GM12864 (cell line): ENCODE data around the gene NPSR1.
"Not testable (repeated sequence)": the region's sequence is repeated elsewhere in the genome, so short reads cannot be mapped to it uniquely, and the experiment has no call there.

Source experiments
- DNase-seq: peaks from one replicate; pipeline ENCODE4 v3.0.0-alpha.2; 2011; ENCODE audit warnings: low read depth
- H3K4me3 ChIP-seq: 2 replicates; pipeline ENCODE4 v1.5.1; 2011; ENCODE audit warnings: mild to moderate bottlenecking, low read depth, low read length, control low read depth
- TF ChIP-seq, protein P1 (sequence below): IDR thresholded peaks from 2 replicates; pipeline ENCODE4 v1.5.1; 2011; ENCODE audit warnings: low read depth, mild to moderate bottlenecking, moderate library complexity, low read length, control low read depth, inconsistent platforms; ENCODE audit errors: missing control alignments

The NPSR1 gene, protein sequence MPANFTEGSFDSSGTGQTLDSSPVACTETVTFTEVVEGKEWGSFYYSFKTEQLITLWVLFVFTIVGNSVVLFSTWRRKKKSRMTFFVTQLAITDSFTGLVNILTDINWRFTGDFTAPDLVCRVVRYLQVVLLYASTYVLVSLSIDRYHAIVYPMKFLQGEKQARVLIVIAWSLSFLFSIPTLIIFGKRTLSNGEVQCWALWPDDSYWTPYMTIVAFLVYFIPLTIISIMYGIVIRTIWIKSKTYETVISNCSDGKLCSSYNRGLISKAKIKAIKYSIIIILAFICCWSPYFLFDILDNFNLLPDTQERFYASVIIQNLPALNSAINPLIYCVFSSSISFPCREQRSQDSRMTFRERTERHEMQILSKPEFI

DNA sequence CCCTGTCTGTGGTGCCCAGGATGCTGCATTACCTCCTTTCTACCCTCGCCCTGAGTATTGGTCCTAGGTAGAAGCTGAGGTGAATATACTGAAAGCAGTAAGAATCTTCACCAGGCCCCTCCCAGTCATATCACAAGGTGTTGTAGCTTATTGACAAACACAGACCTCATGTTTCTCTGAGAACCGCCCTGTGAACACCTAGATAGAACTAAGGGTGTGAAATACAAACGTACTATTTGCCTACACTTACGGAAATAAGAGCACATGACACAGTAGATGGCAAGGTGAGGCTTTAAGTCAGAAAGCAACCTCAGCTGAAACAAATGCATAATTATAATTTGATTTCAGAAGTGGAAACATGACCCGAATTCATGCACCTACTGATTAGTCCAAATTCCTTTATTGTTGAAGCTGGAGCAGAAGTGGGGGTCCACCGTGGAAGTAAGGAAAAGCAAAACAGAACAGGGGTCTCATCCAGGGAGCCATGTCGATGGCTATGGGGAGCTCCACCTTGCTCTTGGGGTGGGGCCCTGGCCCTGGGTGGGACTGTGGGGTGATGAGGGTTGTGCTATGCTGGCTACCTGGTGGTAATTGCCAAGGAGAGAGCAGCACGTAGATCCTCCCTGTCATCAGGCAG lies at the start of gene NPSR1:
Gene NPSR1, plus strand, starts transcription at position 587 of the 637 bp plus-strand sequence. CDS start 195 bp downstream, outside the sequence.
- TF ChIP-seq, protein P1, sequence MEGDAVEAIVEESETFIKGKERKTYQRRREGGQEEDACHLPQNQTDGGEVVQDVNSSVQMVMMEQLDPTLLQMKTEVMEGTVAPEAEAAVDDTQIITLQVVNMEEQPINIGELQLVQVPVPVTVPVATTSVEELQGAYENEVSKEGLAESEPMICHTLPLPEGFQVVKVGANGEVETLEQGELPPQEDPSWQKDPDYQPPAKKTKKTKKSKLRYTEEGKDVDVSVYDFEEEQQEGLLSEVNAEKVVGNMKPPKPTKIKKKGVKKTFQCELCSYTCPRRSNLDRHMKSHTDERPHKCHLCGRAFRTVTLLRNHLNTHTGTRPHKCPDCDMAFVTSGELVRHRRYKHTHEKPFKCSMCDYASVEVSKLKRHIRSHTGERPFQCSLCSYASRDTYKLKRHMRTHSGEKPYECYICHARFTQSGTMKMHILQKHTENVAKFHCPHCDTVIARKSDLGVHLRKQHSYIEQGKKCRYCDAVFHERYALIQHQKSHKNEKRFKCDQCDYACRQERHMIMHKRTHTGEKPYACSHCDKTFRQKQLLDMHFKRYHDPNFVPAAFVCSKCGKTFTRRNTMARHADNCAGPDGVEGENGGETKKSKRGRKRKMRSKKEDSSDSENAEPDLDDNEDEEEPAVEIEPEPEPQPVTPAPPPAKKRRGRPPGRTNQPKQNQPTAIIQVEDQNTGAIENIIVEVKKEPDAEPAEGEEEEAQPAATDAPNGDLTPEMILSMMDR = no peak
- no peak within 1 kb of the TSS for H3K4me3 ChIP-seq

DNA sequence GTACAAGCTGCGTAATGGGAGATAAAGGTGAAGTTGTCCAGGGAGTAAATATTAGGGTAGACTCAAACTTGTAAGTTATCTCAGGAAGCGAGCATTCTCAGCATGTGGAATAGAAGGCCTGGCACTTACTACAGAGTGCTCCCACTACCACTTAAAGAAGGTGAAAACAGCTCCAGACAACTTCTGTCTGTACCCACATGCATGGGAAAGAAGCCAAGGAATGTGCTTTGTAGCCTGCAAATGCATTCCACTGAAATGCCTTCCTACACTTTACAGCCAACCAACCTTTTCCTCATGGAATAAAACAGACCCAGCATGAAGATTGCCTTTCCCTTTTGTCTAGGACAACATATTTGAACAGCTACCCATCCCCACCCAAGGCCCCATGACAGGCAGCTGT lies 45.4 kb upstream of the NPSR1 start:
- TF ChIP-seq, protein P1 = no peak
- no peak overlapping the region for H3K4me3 ChIP-seq
- no peak for DNase-seq

More for the DNA sequence above, at the start of gene NPSR1:
- no peak for DNase-seq

DNA sequence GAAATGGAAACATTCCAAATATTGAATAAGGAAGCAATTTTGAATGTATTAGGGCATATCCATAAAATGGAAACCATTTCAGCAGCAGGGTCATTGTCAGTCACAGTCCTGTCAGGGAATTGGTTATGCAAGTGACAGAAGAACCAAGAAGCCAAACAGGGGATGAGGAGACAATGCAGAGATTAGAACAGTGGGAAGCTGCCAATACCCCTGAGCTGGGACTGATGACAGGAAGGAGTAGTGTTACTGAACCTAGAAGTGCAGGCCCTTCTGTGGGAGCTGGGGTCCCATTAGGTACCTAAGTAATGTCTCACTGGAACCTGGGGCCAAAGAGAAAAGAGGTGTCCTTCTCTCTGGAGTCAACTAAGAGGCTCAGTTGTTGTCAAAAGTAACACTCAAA lies 37.6 kb upstream of the NPSR1 start:
- TF ChIP-seq, protein P1 = no peak
- DNase-seq = no peak
- no peak overlapping the region for H3K4me3 ChIP-seq

DNA sequence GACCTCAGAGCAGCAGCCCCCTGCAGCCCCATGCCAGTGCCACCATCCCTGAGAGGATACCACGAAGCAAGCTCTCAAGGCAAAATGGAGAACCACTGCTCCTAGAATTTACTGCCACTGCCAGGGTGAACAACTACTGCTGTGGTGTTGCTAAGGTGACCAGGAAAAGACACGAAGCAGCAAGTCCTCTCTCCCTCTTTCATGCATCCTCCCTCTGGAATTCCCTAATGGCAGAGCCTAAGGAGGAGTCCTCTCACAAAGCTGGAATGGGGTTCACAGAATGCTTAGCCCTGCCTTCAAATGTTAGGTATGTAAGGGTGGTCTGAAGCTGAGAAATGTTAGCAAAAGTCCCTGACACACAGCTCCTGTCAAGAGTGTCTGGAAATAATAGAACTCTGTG lies 35.8 kb upstream of the NPSR1 start:
- TF ChIP-seq, protein P1 = no peak
- no peak for DNase-seq

DNA sequence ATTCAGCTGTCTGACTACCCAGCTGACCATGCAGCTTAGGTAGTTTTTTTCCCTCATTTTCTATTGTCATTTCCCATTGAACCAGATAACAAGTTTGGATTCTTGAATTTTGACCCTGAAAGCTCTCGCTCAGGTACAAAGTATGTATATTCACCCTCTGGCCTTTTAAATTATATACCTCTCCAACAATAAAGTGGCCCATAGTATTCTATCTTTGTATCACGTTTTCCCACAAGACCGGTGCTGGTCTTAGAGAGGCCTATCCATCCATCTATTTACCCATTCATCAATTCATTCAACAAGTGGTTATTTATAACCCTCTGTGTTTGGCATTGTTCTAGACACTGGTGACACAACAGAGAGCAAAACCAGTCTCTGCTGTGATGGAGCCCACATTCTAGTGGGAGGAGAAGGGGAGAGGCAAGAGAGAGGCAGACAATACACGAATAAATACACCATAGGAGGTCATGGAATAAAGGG lies 35.2 kb upstream of the NPSR1 start:
- no peak for DNase-seq
- no peak overlapping the region for H3K4me3 ChIP-seq
- TF ChIP-seq, protein P1 = no peak

More for the DNA sequence above, 35.8 kb upstream of the NPSR1 start:
- no peak overlapping the region for H3K4me3 ChIP-seq

DNA sequence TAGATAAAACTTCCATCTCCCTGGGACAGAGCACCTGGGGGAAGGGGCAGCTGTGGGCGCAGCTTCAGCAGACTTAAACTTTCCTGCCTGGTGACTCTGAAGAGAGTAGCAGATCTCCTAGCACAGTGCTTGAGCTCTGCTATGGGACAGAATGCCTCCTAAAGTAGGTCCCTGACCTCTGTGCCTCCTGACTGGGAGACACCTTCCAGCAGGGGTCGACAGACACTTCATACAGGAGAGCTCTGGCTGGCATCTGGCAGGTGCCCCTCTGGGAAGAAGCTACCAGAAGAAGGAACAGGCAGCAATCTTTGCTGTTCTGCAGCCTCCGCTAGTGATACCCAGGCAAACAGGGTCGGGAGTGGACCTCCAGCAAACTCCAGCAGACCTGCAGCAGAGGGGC lies 29.4 kb upstream of the NPSR1 start:
- DNase-seq, H3K4me3 ChIP-seq: not testable (repeated sequence)

DNA sequence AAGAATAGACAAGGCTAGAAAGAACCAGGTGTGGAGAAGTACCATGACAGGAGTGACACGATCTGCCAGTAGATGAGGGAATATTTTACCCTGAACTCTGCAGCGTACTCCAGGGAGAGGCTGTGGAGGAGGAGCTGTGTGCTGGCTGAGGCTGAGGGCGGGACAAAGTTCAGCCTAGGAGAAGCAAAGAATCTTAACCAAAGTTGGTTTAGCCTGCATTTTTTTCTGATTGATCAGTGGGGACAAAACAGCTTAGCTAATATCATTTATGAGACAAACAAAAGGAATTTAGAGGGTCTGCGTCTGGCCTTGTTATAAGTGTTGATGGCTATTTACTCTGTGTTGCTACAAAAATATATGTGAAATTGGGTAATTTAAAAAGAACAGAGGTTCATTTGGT lies 5.2 kb upstream of the NPSR1 start:
- no peak overlapping the region for H3K4me3 ChIP-seq
- TF ChIP-seq, protein P1 = no peak
- no peak for DNase-seq
